ENCODE measurements around the gene EDIL3. TPM values are rescaled to one million over a fixed set of nuclear protein-coding genes. Genes with fewer than 3 reads are reported as not detected.

The EDIL3 gene
- total RNA-seq: 28.2 TPM

GRCh38 chr5:84384604-84385575, at the start of gene EDIL3:
EDIL3 (minus strand) TSS chr5:84384880; CDS start chr5:84384374, 506 bp downstream.

Small RNA genes within 50 kb of the gene (small RNA-seq; reads per million reads assigned to genes)
- not detected for gene RNU6-448P (ENCODE audit: low replicate concordance)

Measured in metanephros (tissue), 2 donors.